NCI-H82 treated with DMSO at 0.1 percent for 48 hours (cell line): ENCODE results near the gene ANKRD60.

Experiments used
- DNase-seq: peaks from one replicate; lab custom pipeline; 2025; ENCODE audit not compliant: unreplicated experiment; lab: John Stamatoyannopoulos, UW

The ANKRD60 gene

GRCh38 chr20:58196402-58197184 is 31.9 kb downstream of the ANKRD60 start:
- DNase-seq: no peak

GRCh38 chr20:58195047-58195446 is 33.4 kb downstream of the ANKRD60 start:
- no peak for DNase-seq

GRCh38 chr20:58194175-58194791 is 34.2 kb downstream of the ANKRD60 start:
- DNase-seq: no peak

GRCh38 chr20:58192567-58192966 is 35.9 kb downstream of the ANKRD60 start:
- no peak for DNase-seq

GRCh38 chr20:58192065-58192464 is 36.4 kb downstream of the ANKRD60 start:
- no peak for DNase-seq

- no peak for DNase-seq
Measured at GRCh38 chr20:58188527-58188926, 39.9 kb downstream of the ANKRD60 start.

GRCh38 chr20:58184984-58185383 is 43.5 kb downstream of the ANKRD60 start:
- DNase-seq: no peak

- no peak for DNase-seq
Measured at GRCh38 chr20:58184063-58184462, 44.4 kb downstream of the ANKRD60 start.

GRCh38 chr20:58182521-58183140 is 45.8 kb downstream of the ANKRD60 start:
- no peak for DNase-seq

- peak; percentile 48 for DNase-seq
Measured at GRCh38 chr20:58179432-58180099, 48.9 kb downstream of the ANKRD60 start.

GRCh38 chr20:58179083-58179431 is 49.4 kb downstream of the ANKRD60 start:
- no peak for DNase-seq

- DNase-seq: no peak
Measured at GRCh38 chr20:58177799-58178198, 50.7 kb downstream of the ANKRD60 start.

GRCh38 chr20:58175836-58176235 is 52.6 kb downstream of the ANKRD60 start:
- no peak for DNase-seq

- DNase-seq: no peak
Measured at GRCh38 chr20:58175425-58175824, 53.0 kb downstream of the ANKRD60 start.

- peak; percentile 63 for DNase-seq
Measured at GRCh38 chr20:58174708-58175280, 53.7 kb downstream of the ANKRD60 start.

GRCh38 chr20:58173930-58174707 is 54.3 kb downstream of the ANKRD60 start:
- DNase-seq: no peak

- DNase-seq: no peak
Measured at GRCh38 chr20:58173091-58173490, 55.4 kb downstream of the ANKRD60 start.

GRCh38 chr20:58171796-58172425 is 56.5 kb downstream of the ANKRD60 start:
- no peak for DNase-seq

GRCh38 chr20:58169450-58169849 is 59.0 kb downstream of the ANKRD60 start:
- no peak for DNase-seq

GRCh38 chr20:58168843-58169242 is 59.6 kb downstream of the ANKRD60 start:
- DNase-seq: no peak
